ENCODE measurements around the gene SALL1. TPM values are rescaled to one million over a fixed set of nuclear protein-coding genes. Genes with fewer than 3 reads are reported as not detected.

The SALL1 gene
- total RNA-seq, 2 donors from 2014 or later = 122 to 172 TPM

- Mint-ChIP-seq H3K4me1 (peaks cover 7% of the 10 kb centered on the region), H3K27ac (no peak overlapping the region), H3K9me3 (no peaks in the 10 kb centered on the region), H3K36me3 (ENCODE audit: low read depth) (no peaks in the 10 kb centered on the region), H3K4me3 (no peak overlapping the region), H3K27me3 (ENCODE audit: insufficient read depth) (no peaks in the 10 kb centered on the region)
- DNase-seq = peak; percentile 13
- Histone ChIP-seq H3K36me3 (ENCODE audit: control insufficient read depth, insufficient read depth, low read length) (no peaks in the 10 kb centered on the region), H3K27ac (ENCODE audit: low read depth, low read length) (no peak overlapping the region), H3K4me3 (ENCODE audit: low read length) (no peak overlapping the region), H3K9me3 (ENCODE audit: control insufficient read depth, low read length) (no peaks in the 10 kb centered on the region), H3K4me1 (ENCODE audit: control insufficient read depth, insufficient read depth, low read length) (no peaks in the 10 kb centered on the region), H3K9ac (ENCODE audit: extremely low read depth, low read length, poor library complexity, severe bottlenecking) (no peak overlapping the region), H3K27me3 (ENCODE audit: control insufficient read depth, insufficient read depth, low read length, poor library complexity, severe bottlenecking) (no peaks in the 10 kb centered on the region)
- WGBS, 2 experiments (ENCODE audit: insufficient coverage in 1 of 2, insufficient read length in 1 of 2) = 92 to 93% methylated on average over 3 of the region's 3 CpGs
- peak; percentile 11 for TF ChIP-seq CTCF (conservative IDR thresholded peaks at IDR 0.05)
These were observed 42.8 kb upstream of the SALL1 start for GRCh38 chr16:51193879-51194278.

GRCh38 chr16:51184702-51185433 is 33.8 kb upstream of the SALL1 start:
- H3K4me1 Mint-ChIP-seq = peaks cover 52% of the 10 kb centered on the region
- WGBS, 2 experiments (ENCODE audit: insufficient coverage in 1 of 2, insufficient read length in 1 of 2) = 80 to 85% methylated on average over 4 to 8 of the region's 8 CpGs
- H3K27me3 ChIP-seq (ENCODE audit: control insufficient read depth, insufficient read depth, low read length, poor library complexity, severe bottlenecking) = no peaks in the 10 kb centered on the region

GRCh38 chr16:51181503-51181811 is 30.4 kb upstream of the SALL1 start:
- Mint-ChIP-seq H3K27ac (peak overlapping the region; percentile 52), H3K27me3 (ENCODE audit: insufficient read depth) (peaks cover 4% of the 10 kb centered on the region), H3K9me3 (no peaks in the 10 kb centered on the region), H3K36me3 (ENCODE audit: low read depth) (no peaks in the 10 kb centered on the region), H3K4me3 (no peak overlapping the region), H3K4me1 (peaks cover 46% of the 10 kb centered on the region)
- H3K4me1 ChIP-seq (ENCODE audit: control insufficient read depth, insufficient read depth, low read length) = peaks cover 26% of the 10 kb centered on the region
- no peaks in the 10 kb centered on the region for H3K36me3 ChIP-seq (ENCODE audit: control insufficient read depth, insufficient read depth, low read length)
- no peak overlapping the region for H3K9ac ChIP-seq (ENCODE audit: extremely low read depth, low read length, poor library complexity, severe bottlenecking)
- H3K9me3 ChIP-seq (ENCODE audit: control insufficient read depth, low read length) = no peaks in the 10 kb centered on the region
- no peak overlapping the region for H3K4me3 ChIP-seq (ENCODE audit: low read length)
- peak; percentile 73 for DNase-seq
- H3K27me3 ChIP-seq (ENCODE audit: control insufficient read depth, insufficient read depth, low read length, poor library complexity, severe bottlenecking) = no peaks in the 10 kb centered on the region
- no peak for TF ChIP-seq CTCF (conservative IDR thresholded peaks at IDR 0.05)
- no peak overlapping the region for H3K27ac ChIP-seq (ENCODE audit: low read depth, low read length)
- 13 to 38% methylated on average over 1 to 4 of the region's 4 CpGs for WGBS, 2 experiments (ENCODE audit: insufficient coverage in 1 of 2, insufficient read length in 1 of 2)

More at GRCh38 chr16:51184702-51185433, 33.8 kb upstream of the SALL1 start:
- no peaks in the 10 kb centered on the region for H3K9me3 Mint-ChIP-seq
- Histone ChIP-seq H3K9ac (ENCODE audit: extremely low read depth, low read length, poor library complexity, severe bottlenecking) (no peak overlapping the region), H3K4me3 (ENCODE audit: low read length) (no peak overlapping the region), H3K36me3 (ENCODE audit: control insufficient read depth, insufficient read depth, low read length) (no peaks in the 10 kb centered on the region), H3K27ac (ENCODE audit: low read depth, low read length) (no peak overlapping the region), H3K4me1 (ENCODE audit: control insufficient read depth, insufficient read depth, low read length) (peaks cover 21% of the 10 kb centered on the region), H3K9me3 (ENCODE audit: control insufficient read depth, low read length) (no peaks in the 10 kb centered on the region)
- no peaks in the 10 kb centered on the region for H3K36me3 Mint-ChIP-seq (ENCODE audit: low read depth)
- no peak for TF ChIP-seq CTCF (conservative IDR thresholded peaks at IDR 0.05)
- no peak for DNase-seq
- H3K27me3 Mint-ChIP-seq (ENCODE audit: insufficient read depth) = peaks cover 4% of the 10 kb centered on the region
- H3K27ac Mint-ChIP-seq = no peak overlapping the region
- H3K4me3 Mint-ChIP-seq = no peak overlapping the region

All from endodermal cell (in vitro differentiated cells).